Measurements from ENCODE around the gene GPR39.

The GPR39 gene

DNA sequence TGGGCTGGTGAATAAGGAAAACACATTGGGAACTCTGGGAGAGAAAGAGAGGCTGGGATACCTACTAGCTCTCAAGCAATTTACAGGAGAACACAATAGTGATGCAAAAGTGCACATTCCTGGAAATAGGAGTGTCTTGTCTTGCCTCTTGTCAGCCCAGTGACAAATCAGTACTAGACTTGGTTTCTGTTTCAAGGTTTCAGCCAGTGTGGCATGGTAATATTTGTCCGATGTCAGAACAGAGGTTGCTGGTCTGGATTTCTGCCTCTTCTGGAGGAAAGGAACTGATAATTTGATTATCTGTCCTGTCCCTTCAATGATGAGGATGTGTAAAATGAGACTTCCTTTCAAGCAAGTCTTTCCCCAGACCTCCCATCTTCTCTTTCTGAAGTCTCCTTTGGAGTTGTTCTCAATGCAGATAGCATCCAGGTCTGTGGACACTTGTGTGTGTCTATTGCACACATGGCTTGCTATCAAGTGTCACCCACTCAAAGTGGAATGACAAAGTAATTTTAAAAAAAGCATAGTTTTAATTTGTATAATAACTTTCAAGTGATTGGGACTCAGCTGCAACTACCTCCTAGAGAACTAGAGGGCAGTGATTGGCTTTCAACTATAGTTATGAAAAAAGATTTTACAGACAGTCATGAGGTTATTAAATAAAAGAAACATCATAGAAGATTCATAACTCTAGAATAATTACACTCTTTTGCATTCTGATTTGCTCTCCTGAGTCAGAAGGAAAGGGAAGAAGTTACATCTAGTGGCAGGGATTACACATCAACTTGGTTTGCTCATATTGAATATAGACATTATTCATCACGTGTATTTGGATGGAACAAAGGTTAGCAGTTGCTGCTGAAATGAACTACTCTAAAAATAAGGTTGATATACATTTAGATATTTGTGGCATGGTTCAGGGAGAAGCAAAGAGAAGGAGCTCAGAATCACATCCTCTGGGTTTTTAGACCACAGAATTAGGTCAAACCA lies 4.5 kb downstream of the GPR39 start:
- Histone ChIP-seq H3K4me1 (ENCODE audit: insufficient read depth, poor library complexity, severe bottlenecking) (peaks cover 27% of the 10 kb centered on the region), H3K36me3 (ENCODE audit: low read depth) (no peaks in the 10 kb centered on the region), H3K4me3 (ENCODE audit: severe bottlenecking) (no peak overlapping the region), H3K9me3 (ENCODE audit: severe bottlenecking) (no peaks in the 10 kb centered on the region), H3K27ac (ENCODE audit: poor library complexity, severe bottlenecking) (no peak overlapping the region), H3K27me3 (ENCODE audit: insufficient read depth, poor library complexity, severe bottlenecking) (no peaks in the 10 kb centered on the region)
- ATAC-seq (ENCODE audit: low read depth), result no peak
- peak; percentile 23 for TF ChIP-seq CTCF (IDR thresholded peaks at IDR 0.05; ENCODE audit: poor library complexity, severe bottlenecking)
- DNase-seq (ENCODE audit: low spot score), result no peak

DNA sequence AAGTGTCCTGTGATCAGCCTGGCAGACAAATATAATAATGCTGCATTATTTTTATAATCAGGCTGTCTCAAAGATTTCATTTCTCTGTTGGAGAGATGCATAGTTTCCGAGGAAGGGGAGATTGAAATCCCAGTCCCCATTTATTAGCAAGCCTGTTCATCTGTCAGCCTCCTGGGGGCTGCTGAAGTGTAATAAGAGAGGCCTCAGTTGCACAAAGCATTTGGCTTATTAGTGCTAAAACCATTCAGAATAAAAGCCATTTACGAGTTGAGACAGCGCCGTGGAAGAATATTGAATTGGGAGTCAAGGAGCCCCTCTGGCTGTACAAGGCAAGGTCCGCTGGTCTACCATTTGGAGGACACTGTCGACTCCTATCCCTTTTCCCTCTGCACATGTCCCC lies 6.1 kb downstream of the GPR39 start:
- Histone ChIP-seq H3K9me3 (ENCODE audit: severe bottlenecking) (no peaks in the 10 kb centered on the region), H3K27me3 (ENCODE audit: insufficient read depth, poor library complexity, severe bottlenecking) (no peaks in the 10 kb centered on the region), H3K4me1 (ENCODE audit: insufficient read depth, poor library complexity, severe bottlenecking) (peaks cover 21% of the 10 kb centered on the region), H3K27ac (ENCODE audit: poor library complexity, severe bottlenecking) (no peak overlapping the region), H3K4me3 (ENCODE audit: severe bottlenecking) (no peak overlapping the region), H3K36me3 (ENCODE audit: low read depth) (no peaks in the 10 kb centered on the region)
- TF ChIP-seq CTCF (IDR thresholded peaks at IDR 0.05; ENCODE audit: poor library complexity, severe bottlenecking), result no peak
- ATAC-seq (ENCODE audit: low read depth) (no peak), DNase-seq (ENCODE audit: low spot score) (no peak)

GRCh38 chr2:132424526-132425121 lies 8.0 kb downstream of the GPR39 start:
- ATAC-seq (ENCODE audit: low read depth) (no peak; the same call in 2 of the 3 replicates), DNase-seq (ENCODE audit: low spot score) (no peak)
- Histone ChIP-seq H3K4me1 (ENCODE audit: insufficient read depth, poor library complexity, severe bottlenecking) (peaks cover 21% of the 10 kb centered on the region), H3K36me3 (ENCODE audit: low read depth) (no peaks in the 10 kb centered on the region), H3K27ac (ENCODE audit: poor library complexity, severe bottlenecking) (no peak overlapping the region), H3K27me3 (ENCODE audit: insufficient read depth, poor library complexity, severe bottlenecking) (no peaks in the 10 kb centered on the region), H3K9me3 (ENCODE audit: severe bottlenecking) (no peaks in the 10 kb centered on the region), H3K4me3 (ENCODE audit: severe bottlenecking) (no peak overlapping the region)
- TF ChIP-seq CTCF (IDR thresholded peaks at IDR 0.05; ENCODE audit: poor library complexity, severe bottlenecking), result no peak

GRCh38 chr2:132426033-132426432 lies 9.4 kb downstream of the GPR39 start:
- DNase-seq (ENCODE audit: low spot score) (no peak), ATAC-seq (ENCODE audit: low read depth) (no peak)
- peaks cover 21% of the 10 kb centered on the region for H3K4me1 ChIP-seq (ENCODE audit: insufficient read depth, poor library complexity, severe bottlenecking)
- no peaks in the 10 kb centered on the region for H3K27me3 ChIP-seq (ENCODE audit: insufficient read depth, poor library complexity, severe bottlenecking)
- H3K36me3 ChIP-seq (ENCODE audit: low read depth), result no peaks in the 10 kb centered on the region
- no peak for TF ChIP-seq CTCF (IDR thresholded peaks at IDR 0.05; ENCODE audit: poor library complexity, severe bottlenecking)
- no peak overlapping the region for H3K4me3 ChIP-seq (ENCODE audit: severe bottlenecking)
- no peaks in the 10 kb centered on the region for H3K9me3 ChIP-seq (ENCODE audit: severe bottlenecking)
- H3K27ac ChIP-seq (ENCODE audit: poor library complexity, severe bottlenecking), result no peak overlapping the region
